GM12891 (cell line): ENCODE data around the gene KHSRP.
A peak's percentile ranks its signal among the peaks of the same experiment; 100 is the strongest.

ENCODE experiments used
- DNase-seq: peaks from one replicate; pipeline ENCODE4 v3.0.0; 2011; ENCODE audit warnings: low spot score; ENCODE audit not compliant: insufficient read length
- FAIRE-seq: peaks from 2 replicates; lab custom pipeline; 2011; peaks lifted over from hg19 to GRCh38; lab: Jason Lieb, UNC
- PAX5 ChIP-seq: IDR thresholded peaks from 2 replicates; pipeline ENCODE4 v1.6.1; 2011; ENCODE audit warnings: low read length, moderate library complexity, mild to moderate bottlenecking; ENCODE audit not compliant: insufficient read depth, severe bottlenecking
- POLR2A ChIP-seq: IDR thresholded peaks from 2 replicates; pipeline ENCODE4 v1.6.1; 2011; ENCODE audit warnings: low read depth, low read length, control low read depth
- POLR2AphosphoS5 ChIP-seq: IDR thresholded peaks from 2 replicates; pipeline ENCODE4 v1.6.1; 2011; ENCODE audit warnings: low read depth, low read length, control low read depth
- POU2F2 ChIP-seq: IDR thresholded peaks from 2 replicates; pipeline ENCODE4 v1.6.1; 2011; ENCODE audit warnings: low read depth, mild to moderate bottlenecking, control low read depth, low read length, moderate library complexity
- SPI1 ChIP-seq: IDR thresholded peaks from 2 replicates; pipeline ENCODE4 v1.6.1; 2011; ENCODE audit warnings: low read depth, low read length, control low read depth
- TAF1 ChIP-seq: IDR thresholded peaks from 2 replicates; pipeline ENCODE4 v1.6.1; 2011; ENCODE audit warnings: low read depth, low read length, control low read depth

KHSRP gene

DNA sequence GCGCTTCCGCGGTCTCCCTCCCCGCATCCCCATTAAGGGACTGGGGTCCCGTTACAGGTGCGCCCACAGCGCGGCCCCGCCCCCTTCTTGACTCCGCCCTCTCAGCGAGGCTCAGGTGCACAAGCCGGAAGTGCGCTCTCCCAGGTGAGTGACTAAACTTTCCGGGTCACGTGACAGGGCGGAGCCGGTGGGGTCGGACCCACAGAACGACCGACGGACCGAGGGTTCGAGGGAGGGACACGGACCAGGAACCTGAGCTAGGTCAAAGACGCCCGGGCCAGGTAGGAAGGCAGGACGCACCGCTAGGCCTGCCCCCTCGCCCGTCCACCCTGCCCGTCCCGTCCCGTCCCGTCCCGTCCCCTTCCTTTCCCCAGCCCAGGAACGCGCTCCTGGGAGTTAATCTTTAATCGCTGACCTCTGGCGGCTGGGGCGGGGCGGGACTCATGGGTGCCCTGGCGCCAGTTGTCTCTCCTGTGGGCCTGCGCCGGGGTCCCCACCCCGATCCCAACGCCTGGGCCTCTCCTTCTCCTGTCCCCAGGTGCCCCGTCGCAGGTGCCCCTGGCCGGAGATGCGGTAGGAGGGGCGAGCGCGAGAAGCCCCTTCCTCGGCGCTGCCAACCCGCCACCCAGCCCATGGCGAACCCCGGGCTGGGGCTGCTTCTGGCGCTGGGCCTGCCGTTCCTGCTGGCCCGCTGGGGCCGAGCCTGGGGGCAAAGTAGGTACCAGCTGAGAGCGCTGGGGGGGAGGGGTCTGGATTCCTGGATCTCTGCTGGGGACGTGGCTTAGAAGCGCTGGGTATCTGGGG lies 39.7 kb upstream of the KHSRP start, which contains the start of gene CRB3:
CRB3 (plus strand) TSS at position 202 of the 804 bp plus-strand sequence; CDS start at position 633, 431 bp downstream.
- FAIRE-seq: peak; percentile 66
- no peak for TF ChIP-seq TAF1
- TF ChIP-seq PAX5: no peak
- TF ChIP-seq POLR2A: no peak
- TF ChIP-seq SPI1: no peak
- TF ChIP-seq POU2F2: no peak
- TF ChIP-seq POLR2AphosphoS5: no peak
- DNase-seq: no peak

DNA sequence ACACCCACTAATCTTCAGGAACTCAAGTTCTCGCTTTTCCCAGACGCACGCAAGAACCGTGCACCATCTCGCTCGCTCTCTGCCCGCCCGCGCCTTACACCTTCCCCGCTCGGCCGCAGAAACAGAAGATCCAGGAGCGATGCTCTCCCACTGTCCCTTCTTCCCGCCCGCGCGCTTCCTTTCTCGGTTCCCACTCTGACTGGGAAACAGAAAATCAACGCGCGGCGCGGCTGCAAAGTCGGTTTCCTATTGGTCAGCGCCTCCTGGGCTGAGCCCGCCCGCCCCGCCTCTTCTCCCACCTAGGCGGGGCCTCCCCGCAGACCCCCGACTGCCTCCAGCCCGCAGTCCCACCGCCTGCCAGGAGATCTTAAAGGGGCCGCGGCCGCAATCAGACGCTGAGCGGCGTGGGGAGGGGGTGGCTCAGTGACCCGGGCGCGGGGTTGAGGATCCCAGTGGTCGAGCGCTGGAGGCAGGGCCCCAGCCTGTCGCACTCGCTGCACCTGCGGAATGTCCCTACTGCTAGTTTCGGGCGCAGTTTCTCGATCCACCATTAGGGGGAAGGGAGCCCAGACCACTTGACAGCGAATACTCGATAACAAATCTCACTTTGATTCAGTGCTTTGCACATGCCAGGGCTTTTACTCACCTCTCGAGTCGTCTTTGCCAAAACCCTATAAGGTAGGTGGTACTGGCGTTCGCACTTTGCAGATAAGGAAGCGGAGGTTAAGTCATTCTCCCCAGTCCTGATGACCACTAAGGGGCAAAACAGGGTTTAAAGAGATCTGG lies 35.7 kb upstream of the KHSRP start:
- peak; percentile 99 for FAIRE-seq

GRCh38 chr19:6459262-6460098 lies 34.9 kb upstream of the KHSRP start, which contains the start of gene SLC25A23:
TSS of gene SLC25A23 (minus strand) at chr19:6459792. CDS start at chr19:6459628, 164 bp downstream.
- DNase-seq: peak; percentile 93
- TF ChIP-seq POU2F2 (0 out of 2 replicates have a peak, but pooled peaks have one; percentile 51), POLR2AphosphoS5 (no peak), TAF1 (no peak), SPI1 (no peak), PAX5 (no peak), POLR2A (no peak)
- FAIRE-seq: peak; percentile 9

More for the DNA sequence above, 35.7 kb upstream of the KHSRP start:
- peak; percentile 94 for DNase-seq
- peak; percentile 49; the same call in 1 of the 2 replicates for TF ChIP-seq TAF1
- TF ChIP-seq POU2F2: no peak
- TF ChIP-seq POLR2A: peak; percentile 73
- no peak for TF ChIP-seq POLR2AphosphoS5
- no peak for TF ChIP-seq PAX5

GRCh38 chr19:6458695-6459261 lies 34.2 kb upstream of the KHSRP start:
- TF ChIP-seq PAX5 (no peak), TAF1 (no peak), POLR2A (no peak), POLR2AphosphoS5 (no peak), POU2F2 (no peak), SPI1 (no peak)
- FAIRE-seq (peak; percentile 23), DNase-seq (no peak)

GRCh38 chr19:6457958-6458694 lies 33.5 kb upstream of the KHSRP start:
- FAIRE-seq (peak; percentile 69), DNase-seq (no peak)
- TF ChIP-seq POLR2A: no peak
- TF ChIP-seq TAF1: no peak

DNA sequence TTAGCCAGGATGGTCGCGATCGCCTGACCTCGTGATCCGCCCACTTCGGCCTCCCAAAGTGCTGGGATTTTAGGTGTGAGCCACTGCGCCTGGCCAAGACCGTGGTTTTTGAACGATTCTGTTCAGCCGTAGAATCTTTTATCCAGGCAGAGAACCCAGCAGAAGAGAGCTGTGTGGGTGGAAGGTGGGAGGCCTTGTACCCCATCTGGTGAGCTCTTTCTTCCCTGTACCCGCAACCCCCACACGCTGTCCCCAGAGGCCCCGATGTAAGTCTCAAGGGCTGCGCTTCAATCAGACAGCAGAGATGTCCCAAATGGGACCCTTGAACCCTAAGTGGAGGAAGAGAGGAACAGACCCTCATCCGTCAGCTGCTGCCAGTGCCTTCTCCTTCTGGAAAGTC lies 31.3 kb upstream of the KHSRP start:
- FAIRE-seq (no peak), DNase-seq (no peak)
- TF ChIP-seq POLR2A: no peak
- TF ChIP-seq POU2F2: no peak
- TF ChIP-seq TAF1: no peak
- TF ChIP-seq SPI1: no peak
- no peak for TF ChIP-seq PAX5
- TF ChIP-seq POLR2AphosphoS5: no peak

DNA sequence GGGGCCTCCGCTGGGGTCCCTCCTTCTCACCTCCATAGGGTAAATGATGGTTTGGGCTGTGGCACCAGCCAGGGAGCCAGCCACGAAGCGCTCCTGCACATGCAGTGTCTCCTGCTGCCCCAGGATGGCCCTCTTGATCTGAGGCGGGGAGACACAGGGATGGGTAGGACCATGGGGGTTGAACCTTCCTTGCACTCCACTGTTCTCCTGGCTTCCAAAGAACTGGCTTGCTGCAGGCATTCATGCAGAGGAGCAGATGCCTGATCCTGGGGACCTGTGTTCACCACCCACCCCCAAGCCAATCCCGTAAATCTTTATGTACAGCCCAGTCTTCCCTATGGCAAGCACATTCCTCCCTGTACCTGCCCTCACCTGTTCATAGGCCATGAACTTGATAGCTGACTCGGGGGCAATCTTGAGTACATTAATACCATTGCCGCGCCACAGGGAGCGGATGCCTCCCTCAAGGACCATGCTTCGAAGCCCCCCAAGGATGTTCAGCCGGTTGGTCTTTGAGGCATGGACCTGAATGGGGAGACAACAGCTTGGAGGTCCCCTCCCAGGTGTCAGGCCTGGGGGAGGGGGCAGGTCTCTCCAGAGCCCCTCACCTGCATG lies 29.4 kb upstream of the KHSRP start:
- no peak for FAIRE-seq
- no peak for DNase-seq
- no peak for TF ChIP-seq POLR2AphosphoS5
- TF ChIP-seq POU2F2: no peak
- TF ChIP-seq POLR2A: no peak
- no peak for TF ChIP-seq PAX5
- TF ChIP-seq SPI1: no peak
- no peak for TF ChIP-seq TAF1

- FAIRE-seq (no peak), DNase-seq (no peak)
- TF ChIP-seq TAF1 (no peak), SPI1 (no peak), POU2F2 (no peak), POLR2AphosphoS5 (no peak), PAX5 (no peak)
Observed at GRCh38 chr19:6452899-6453298, 28.3 kb upstream of the KHSRP start.
